Ovary (tissue), 3 donors: Measurements from ENCODE around the gene STARD8.

Experiments
- POLR2A ChIP-seq: fragments of 450-650 bp; IDR thresholded peaks from one replicate; pipeline ENCODE4 v1.6.1; 2017; ENCODE audit warnings: antibody characterized with exemption, mild to moderate bottlenecking, moderate library complexity
- TF ChIP-seq, protein P1 (sequence below), 3 donors: fragments of 450-650 bp in 2 of 3; fragments of 200-600 bp in 1 of 3; IDR thresholded peaks; one replicate each; pipeline versions ENCODE4 v1.5.1 to v1.8.0; 2016 to 2022; ENCODE audit warnings: antibody characterized with exemption in 3 of 3, mild to moderate bottlenecking in 1 of 3
- donor health status: DM: no; HTN: no; CAD: no.

GRCh38 chrX:68631336-68631735, 16.1 kb upstream of the STARD8 start:
- TF ChIP-seq, protein P1, sequence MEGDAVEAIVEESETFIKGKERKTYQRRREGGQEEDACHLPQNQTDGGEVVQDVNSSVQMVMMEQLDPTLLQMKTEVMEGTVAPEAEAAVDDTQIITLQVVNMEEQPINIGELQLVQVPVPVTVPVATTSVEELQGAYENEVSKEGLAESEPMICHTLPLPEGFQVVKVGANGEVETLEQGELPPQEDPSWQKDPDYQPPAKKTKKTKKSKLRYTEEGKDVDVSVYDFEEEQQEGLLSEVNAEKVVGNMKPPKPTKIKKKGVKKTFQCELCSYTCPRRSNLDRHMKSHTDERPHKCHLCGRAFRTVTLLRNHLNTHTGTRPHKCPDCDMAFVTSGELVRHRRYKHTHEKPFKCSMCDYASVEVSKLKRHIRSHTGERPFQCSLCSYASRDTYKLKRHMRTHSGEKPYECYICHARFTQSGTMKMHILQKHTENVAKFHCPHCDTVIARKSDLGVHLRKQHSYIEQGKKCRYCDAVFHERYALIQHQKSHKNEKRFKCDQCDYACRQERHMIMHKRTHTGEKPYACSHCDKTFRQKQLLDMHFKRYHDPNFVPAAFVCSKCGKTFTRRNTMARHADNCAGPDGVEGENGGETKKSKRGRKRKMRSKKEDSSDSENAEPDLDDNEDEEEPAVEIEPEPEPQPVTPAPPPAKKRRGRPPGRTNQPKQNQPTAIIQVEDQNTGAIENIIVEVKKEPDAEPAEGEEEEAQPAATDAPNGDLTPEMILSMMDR (IDR thresholded peaks at IDR 0.05), result no peak
- TF ChIP-seq POLR2A, result no peak
